Tibial nerve (tissue), 4 donors: ENCODE data around the gene SYNPO. TPM values are rescaled to one million over a fixed set of nuclear protein-coding genes. Genes with fewer than 3 reads are reported as not detected.

ENCODE experiments used
- DNase-seq, 2 donors: peaks; one replicate each; pipeline ENCODE4 v3.0.0-alpha.2; 2019; ENCODE audit warnings: low spot score in 2 of 2
- H3K27ac ChIP-seq, 4 donors: fragments of 200-600 bp; sonication (generic) in 3 of 4; one replicate each; pipeline ENCODE4 v1.5.1; 2017 to 2019; ENCODE audit warnings: mild to moderate bottlenecking in 1 of 4
- H3K27me3 ChIP-seq, 2 donors: fragments of 200-600 bp; sonication (generic) in 1 of 2; one replicate each; pipeline versions ENCODE4 v1.5.1 to v1.6.0; 2017 to 2019
- H3K36me3 ChIP-seq, 3 donors: fragments of 200-600 bp; sonication (generic); one replicate each; pipeline ENCODE4 v1.5.1; 2018 to 2019
- H3K4me1 ChIP-seq, 4 donors: fragments of 200-600 bp; sonication (generic) in 3 of 4; one replicate each; pipeline ENCODE4 v1.5.1; 2017 to 2019
- H3K4me3 ChIP-seq, 4 donors: fragments of 200-600 bp; sonication (generic) in 3 of 4; one replicate each; pipeline ENCODE4 v1.5.1; 2017 to 2019; ENCODE audit warnings: mild to moderate bottlenecking in 1 of 4, moderate library complexity in 1 of 4
- H3K9me3 ChIP-seq, 4 donors: fragments of 200-600 bp; sonication (generic) in 3 of 4; one replicate each; pipeline ENCODE4 v1.5.1; 2017 to 2019
- CTCF ChIP-seq, 5 experiments: fragments of 200-600 bp in 3 of 5; fragments of 450-650 bp in 2 of 5; sonication (generic) in 3 of 5; IDR thresholded peaks; one replicate each; pipeline ENCODE4 v1.5.1; 2016 to 2019; ENCODE audit warnings: antibody characterized with exemption in 5 of 5, mild to moderate bottlenecking in 3 of 5, moderate library complexity in 2 of 5
- EP300 ChIP-seq, 2 donors: sonication (generic); formaldehyde crosslinking; IDR thresholded peaks; one replicate each; pipeline ENCODE4 v1.6.1; 2017; ENCODE audit warnings: antibody characterized with exemption in 2 of 2, mild to moderate bottlenecking in 1 of 2
- POLR2A ChIP-seq, 2 donors: fragments of 450-650 bp; IDR thresholded peaks; one replicate each; pipeline ENCODE4 v1.6.1; 2017; ENCODE audit warnings: antibody characterized with exemption in 2 of 2, mild to moderate bottlenecking in 2 of 2, moderate library complexity in 2 of 2
- WGBS, 2 donors: methylation state at CpG; one replicate each; pipeline ENCODE4 v1.1.5; 2018; 5-methylcytosine and 5-hydroxymethylcytosine counted together
- total RNA-seq, 4 donors: library from RNA; depleted of rRNA; stranded (reverse); fragments of >200 nt; gene quantifications; one replicate each; pipeline ENCODE4 v1.1.0, GENCODE V29; 2016

SYNPO gene
- total RNA-seq, 4 donors from 2014 or later = 58.4 to 71.5 (median 63.5) TPM

GRCh38 chr5:150632305-150633160 lies 7.9 kb upstream of the SYNPO start:
- H3K4me1 ChIP-seq = peaks cover 0 to 83% (median 46%) of the 10 kb centered on the region in 4 donors
- 53 to 60% methylated on average over 10 of the region's 10 CpGs for WGBS, 2 donors

GRCh38 chr5:150633429-150633828 lies 7.0 kb upstream of the SYNPO start:
- TF ChIP-seq POLR2A (IDR thresholded peaks at IDR 0.05) = no peak
- TF ChIP-seq EP300 (IDR thresholded peaks at IDR 0.05) = no peak
- TF ChIP-seq CTCF (IDR thresholded peaks at IDR 0.05) = no peak
- peaks cover 0 to 84% (median 48%) of the 10 kb centered on the region in 4 donors for H3K4me1 ChIP-seq
- H3K36me3 ChIP-seq = no peaks in the 10 kb centered on the region
- H3K9me3 ChIP-seq = no peaks in the 10 kb centered on the region
- H3K4me3 ChIP-seq = no peak overlapping the region
- 52 to 71% methylated on average over 2 of the region's 2 CpGs for WGBS, 2 donors
- DNase-seq = no peak
- peak overlapping the region in 1 of 4 donors; percentile 68 for H3K27ac ChIP-seq
- H3K27me3 ChIP-seq = no peaks in the 10 kb centered on the region

More at GRCh38 chr5:150632305-150633160, 7.9 kb upstream of the SYNPO start:
- Histone ChIP-seq H3K4me3 (no peak overlapping the region), H3K36me3 (no peaks in the 10 kb centered on the region), H3K27ac (peak overlapping the region in 2 of 4 donors; percentile 68 to 96), H3K9me3 (no peaks in the 10 kb centered on the region), H3K27me3 (no peaks in the 10 kb centered on the region)
- TF ChIP-seq POLR2A (IDR thresholded peaks at IDR 0.05) (no peak), EP300 (IDR thresholded peaks at IDR 0.05) (no peak), CTCF (IDR thresholded peaks at IDR 0.05) (no peak)
- DNase-seq = no peak

GRCh38 chr5:150636391-150637244 lies 3.8 kb upstream of the SYNPO start:
- no peaks in the 10 kb centered on the region for H3K36me3 ChIP-seq
- TF ChIP-seq EP300 (IDR thresholded peaks at IDR 0.05) = no peak
- TF ChIP-seq CTCF (IDR thresholded peaks at IDR 0.05) = no peak
- TF ChIP-seq POLR2A (IDR thresholded peaks at IDR 0.05) = no peak
- H3K9me3 ChIP-seq = no peaks in the 10 kb centered on the region
- H3K27ac ChIP-seq = peak overlapping the region; percentile 29 to 97 (median 77)
- H3K27me3 ChIP-seq = no peaks in the 10 kb centered on the region
- H3K4me3 ChIP-seq = no peak overlapping the region
- DNase-seq = peak in 1 of 2 donors; percentile 54
- H3K4me1 ChIP-seq = peaks cover 0 to 84% (median 57%) of the 10 kb centered on the region in 4 donors
- WGBS, 2 donors = 69 to 74% methylated on average over 6 of the region's 6 CpGs

GRCh38 chr5:150637245-150638052 lies 3.0 kb upstream of the SYNPO start:
- peaks cover 0 to 84% (median 65%) of the 10 kb centered on the region in 4 donors for H3K4me1 ChIP-seq
- H3K9me3 ChIP-seq = no peaks in the 10 kb centered on the region
- 36 to 48% methylated on average over 21 of the region's 21 CpGs for WGBS, 2 donors
- DNase-seq = no peak
- H3K4me3 ChIP-seq = no peak overlapping the region
- TF ChIP-seq POLR2A (IDR thresholded peaks at IDR 0.05) = no peak
- peak in 1 of 2 donors; percentile 17 for TF ChIP-seq EP300 (IDR thresholded peaks at IDR 0.05)
- no peak for TF ChIP-seq CTCF (IDR thresholded peaks at IDR 0.05)
- H3K27me3 ChIP-seq = no peaks in the 10 kb centered on the region
- no peaks in the 10 kb centered on the region for H3K36me3 ChIP-seq
- H3K27ac ChIP-seq = peak overlapping the region; percentile 62 to 97 (median 90)
